ENCODE results near the gene PRPF40A.

Gene PRPF40A

GRCh38 chr2:152716805-152717227 lies 445 bp downstream of the PRPF40A start:
- no peak for DNase-seq

- DNase-seq: no peak
Observed at GRCh38 chr2:152715854-152716428, 1.3 kb downstream of the PRPF40A start.

DNA sequence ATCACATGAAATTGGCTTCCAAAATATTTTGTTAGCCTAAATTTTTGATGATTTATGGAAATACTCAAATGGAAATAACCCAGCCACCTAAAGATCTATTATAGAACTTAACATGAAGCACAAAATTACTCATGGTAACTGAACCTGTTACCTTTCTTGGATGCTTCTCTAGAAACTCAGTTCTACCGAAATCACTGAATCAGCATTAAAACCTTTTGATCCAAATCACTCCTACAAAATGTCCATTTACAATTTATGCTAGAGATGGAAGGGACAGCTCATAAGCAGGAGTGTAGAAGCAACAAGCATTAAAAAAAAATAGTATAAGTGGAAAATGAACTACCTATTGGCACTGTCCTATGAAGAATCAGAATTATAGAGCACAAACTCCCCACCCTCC lies 2.1 kb downstream of the PRPF40A start:
- no peak for DNase-seq

DNA sequence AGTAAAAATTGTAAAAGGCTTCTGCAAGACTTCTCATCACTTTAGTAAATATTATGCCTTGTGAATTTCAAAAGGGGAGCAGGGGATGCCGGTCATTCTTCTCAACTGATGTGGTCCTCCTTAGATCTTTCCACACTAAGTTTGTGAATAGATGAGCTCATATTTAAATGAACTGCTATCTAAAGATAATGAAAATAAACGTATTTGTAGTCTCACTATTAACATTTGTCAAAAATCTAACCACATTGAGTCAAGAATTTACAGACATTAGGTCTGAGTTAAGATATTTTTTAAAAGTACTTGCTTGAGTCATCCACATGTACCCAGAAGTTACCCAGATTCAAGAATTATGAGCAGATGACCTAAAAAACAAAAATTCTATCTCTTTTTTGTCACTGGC lies 6.5 kb downstream of the PRPF40A start:
- no peak for DNase-seq

DNA sequence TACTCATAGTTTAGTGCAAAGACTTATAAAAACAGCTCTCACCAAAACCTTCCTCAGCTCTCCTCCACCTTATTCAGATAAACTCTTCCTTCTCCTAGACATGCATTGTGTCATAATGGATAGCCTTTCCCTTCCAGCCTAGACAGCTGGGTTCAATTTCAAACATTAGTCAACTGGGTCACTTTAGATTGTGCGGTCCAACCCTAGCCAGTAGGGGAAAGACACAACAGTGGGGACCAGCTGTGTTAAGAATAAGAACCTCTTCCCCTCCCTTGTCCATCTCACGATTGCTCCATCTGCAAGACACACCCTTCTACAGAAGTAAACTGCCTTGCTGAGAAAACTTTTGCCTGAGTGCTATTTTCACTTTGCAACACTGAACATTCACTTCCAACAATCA lies 8.5 kb downstream of the PRPF40A start:
- no peak for DNase-seq

- no peak for DNase-seq
Observed at GRCh38 chr2:152706477-152707021, 10.7 kb downstream of the PRPF40A start.

DNA sequence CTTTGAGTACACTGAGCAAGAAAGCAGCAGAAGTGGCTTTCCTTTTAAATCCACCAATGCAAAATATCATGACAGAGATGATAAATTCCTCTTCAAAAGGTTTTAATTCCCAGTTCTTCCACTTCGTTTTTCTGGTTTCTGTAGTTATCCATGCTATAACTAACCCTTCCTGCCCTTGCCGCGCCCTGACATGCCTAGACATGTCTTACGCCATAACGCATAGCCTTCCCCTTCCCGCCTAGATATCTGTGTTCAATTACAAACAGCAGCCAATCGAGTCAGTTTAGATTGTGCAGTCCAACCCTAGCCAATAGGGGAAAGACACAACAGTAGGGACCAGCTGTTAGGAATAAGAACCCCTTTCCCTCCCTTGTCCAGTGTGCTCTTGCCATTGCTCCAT lies 16.1 kb downstream of the PRPF40A start:
- DNase-seq: no peak

GRCh38 chr2:152696476-152696875 lies 20.8 kb downstream of the PRPF40A start:
- no peak for DNase-seq

GRCh38 chr2:152695763-152696162 lies 21.5 kb downstream of the PRPF40A start:
- DNase-seq: no peak

DNA sequence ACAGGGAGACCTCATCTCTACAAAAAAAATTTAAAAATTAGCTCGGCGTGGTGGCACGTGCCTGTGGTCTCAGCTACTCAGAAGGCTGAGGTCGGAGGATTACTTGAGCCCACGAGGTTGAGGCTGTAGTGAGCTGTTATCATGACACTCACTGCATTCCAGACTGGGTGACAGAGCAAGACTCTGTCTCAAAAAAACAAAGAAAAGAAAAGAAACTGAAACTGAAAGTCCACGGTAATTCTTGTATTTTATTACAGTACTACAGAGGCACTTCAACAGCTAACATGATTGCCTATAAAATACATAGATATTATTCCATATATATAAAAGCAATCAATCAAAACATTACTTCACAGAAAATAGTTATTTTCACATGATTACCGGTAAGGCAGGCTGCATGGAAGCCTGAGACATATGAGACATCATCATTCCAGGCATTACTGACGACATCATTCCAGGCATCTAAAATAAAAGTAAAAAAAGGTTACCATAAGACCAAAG lies 23.1 kb downstream of the PRPF40A start:
- DNase-seq: peak; percentile 31

- no peak for DNase-seq
Observed at GRCh38 chr2:152693033-152693432, 24.2 kb downstream of the PRPF40A start.

GRCh38 chr2:152686321-152686720 lies 30.9 kb downstream of the PRPF40A start:
- DNase-seq: no peak

GRCh38 chr2:152683400-152683799 lies 33.9 kb downstream of the PRPF40A start:
- DNase-seq: no peak

GRCh38 chr2:152682663-152683062 lies 34.6 kb downstream of the PRPF40A start:
- no peak for DNase-seq

DNA sequence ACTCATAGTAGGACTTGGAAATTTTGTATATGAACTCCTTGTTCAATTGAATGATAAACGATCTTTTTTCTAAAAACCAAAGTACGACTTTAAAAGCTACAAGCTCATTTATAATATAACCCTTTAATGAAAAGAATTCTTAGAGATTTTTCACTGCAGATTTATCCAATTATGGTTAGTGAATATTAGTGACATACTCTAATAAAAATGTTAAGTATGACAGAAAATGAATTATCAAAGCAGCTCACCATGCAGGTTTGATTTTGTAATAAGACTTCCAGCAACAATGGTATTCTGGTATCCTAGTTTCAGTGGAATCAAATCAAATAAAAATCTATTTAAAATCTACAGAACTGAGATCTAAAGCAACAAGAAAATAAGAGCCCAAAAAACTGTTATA lies 38.5 kb downstream of the PRPF40A start:
- no peak for DNase-seq

DNA sequence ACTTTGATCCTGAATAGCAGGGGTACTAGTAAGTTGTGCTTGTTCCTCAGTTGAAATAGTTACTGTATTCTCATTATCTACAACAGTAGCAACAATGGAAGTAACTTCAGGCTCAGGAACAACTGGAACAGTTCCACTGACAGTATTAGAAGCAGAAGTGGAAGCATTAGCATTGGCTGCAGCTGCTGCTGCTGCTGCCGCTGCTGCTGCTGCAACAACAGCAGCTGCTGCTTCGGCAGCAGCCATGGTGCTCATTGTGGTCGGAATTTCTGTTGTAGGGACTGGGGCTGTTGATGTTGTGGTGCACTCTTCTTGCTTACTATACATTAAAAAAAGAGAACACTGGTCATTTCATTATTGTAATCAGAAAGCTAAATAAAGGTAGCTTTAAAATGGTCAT lies 40.8 kb downstream of the PRPF40A start:
- no peak for DNase-seq

- DNase-seq: no peak
Observed at GRCh38 chr2:152674334-152674733, 42.9 kb downstream of the PRPF40A start.

DNA sequence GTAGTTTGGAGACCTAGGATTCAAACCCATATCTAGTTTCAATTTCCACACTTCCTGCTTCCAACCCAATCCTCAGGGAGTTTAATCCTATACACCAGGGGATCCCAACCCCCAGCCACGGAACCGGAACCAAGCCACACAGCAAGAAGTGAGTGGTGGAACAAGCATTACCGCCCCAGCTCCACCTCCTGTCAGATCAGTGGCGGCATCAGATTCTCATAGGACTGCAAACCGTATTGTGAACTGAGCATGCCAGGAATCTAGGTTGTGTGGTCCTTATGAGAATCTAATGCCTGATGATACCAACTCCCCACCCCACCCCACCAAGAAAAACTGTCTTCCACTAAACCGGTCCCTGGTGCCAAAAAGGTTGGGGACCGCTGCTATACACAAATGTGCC lies 52.5 kb downstream of the PRPF40A start:
- no peak for DNase-seq

GRCh38 chr2:152661076-152661475 lies 56.2 kb downstream of the PRPF40A start:
- no peak for DNase-seq

DNA sequence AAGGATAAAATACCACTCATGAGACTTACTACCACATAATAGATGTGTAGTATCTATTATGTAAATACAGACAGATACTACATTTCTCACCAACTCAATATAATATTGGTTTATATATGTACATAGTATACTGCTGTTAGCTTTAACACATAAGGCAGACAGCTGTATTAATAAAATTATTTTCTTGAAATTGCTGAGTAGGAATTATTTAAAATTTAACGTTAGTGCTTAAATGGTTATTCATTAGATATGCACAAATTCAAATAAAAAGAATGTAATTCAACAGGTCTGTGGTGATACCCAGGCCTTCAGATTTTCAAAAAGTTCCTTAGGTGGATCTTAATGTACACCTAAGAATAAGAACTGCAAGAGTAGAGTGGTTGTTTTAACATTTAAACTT lies 59.0 kb downstream of the PRPF40A start:
- DNase-seq: no peak

DNA sequence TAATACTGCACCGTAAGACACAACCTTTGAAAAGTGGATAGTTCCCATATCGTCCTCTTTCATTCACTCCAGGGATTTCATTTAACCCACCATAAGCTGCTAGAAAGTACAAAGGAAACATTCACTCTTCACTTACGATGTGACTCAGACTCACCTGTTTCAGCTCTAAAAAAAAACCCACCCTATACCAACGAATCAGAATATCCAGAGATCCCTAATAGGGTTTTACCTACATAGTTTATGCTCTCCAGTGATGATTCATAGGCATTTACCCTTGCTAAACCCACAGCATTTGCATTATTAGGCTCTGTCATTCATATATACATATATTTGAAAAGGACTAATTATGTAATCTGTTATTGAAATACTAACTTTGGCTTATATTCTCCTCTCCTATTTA lies 60.2 kb downstream of the PRPF40A start:
- no peak for DNase-seq

DNA sequence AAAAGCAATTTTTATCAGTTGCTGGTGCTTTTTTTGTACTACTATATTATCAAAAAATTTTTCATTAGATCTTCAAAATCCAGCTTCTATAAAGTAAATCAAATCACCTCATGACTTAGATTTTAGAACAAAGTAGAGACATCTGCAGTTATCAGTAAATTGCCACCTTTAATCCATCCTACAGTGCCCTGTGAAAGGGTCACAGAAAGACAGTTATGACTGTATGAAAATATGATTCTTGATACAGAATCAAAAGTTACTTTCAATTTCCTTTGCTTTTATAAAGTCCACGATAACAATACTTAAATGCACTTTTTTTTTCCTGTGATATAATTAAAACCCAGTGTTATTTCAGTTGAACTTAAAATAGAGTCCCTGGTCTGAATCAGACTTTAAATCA lies 61.4 kb downstream of the PRPF40A start:
- DNase-seq: no peak

- no peak for DNase-seq
Observed at GRCh38 chr2:152651834-152652233, 65.4 kb downstream of the PRPF40A start.

DNA sequence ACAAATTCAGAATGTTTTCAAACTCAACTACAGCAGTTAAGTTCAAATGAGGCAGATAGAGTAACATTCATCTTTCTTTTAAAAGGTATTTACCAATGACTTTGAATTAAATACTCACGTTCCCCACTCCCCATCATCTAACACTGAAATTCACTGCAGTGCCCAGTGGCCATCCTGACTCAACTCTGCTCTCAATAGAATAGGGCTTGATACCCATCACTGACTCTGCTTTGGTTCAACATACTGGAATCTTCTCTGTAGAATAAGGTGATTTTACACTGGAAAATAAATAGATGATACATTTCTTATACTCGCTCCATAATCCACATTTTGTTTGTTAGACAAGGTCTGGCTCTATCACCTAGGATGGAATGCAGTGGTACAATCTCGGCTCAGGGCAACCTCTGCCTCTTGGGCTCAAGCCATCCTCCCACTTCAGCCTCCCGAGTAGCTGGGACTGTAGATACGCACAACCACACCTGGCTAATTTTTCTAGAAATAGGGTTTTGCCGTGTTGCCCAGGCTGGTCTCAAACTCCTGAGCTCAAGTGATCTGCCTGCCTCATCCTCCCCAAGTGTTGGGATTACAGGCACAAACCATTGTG lies 66.4 kb downstream of the PRPF40A start:
- DNase-seq: no peak

- no peak for DNase-seq
Observed at GRCh38 chr2:152649997-152650396, 67.3 kb downstream of the PRPF40A start.

Measured in amniotic stem cell (primary cell).